ENCODE data around the gene SMIM26. TPM values are rescaled to one million over a fixed set of nuclear protein-coding genes. Genes with fewer than 3 reads are reported as not detected.

SMIM26 gene
- total and polyA plus RNA-seq, 2 of the 13 experiments (the other 11 are each of a cell fraction or from before 2014, with no cell fraction given), result 214 to 249 TPM

- TF ChIP-seq SNAPC4 (CRISPR knock-in tag; IDR thresholded peaks at IDR 0.05) (no peak), RXRA (CRISPR knock-in tag; IDR thresholded peaks at IDR 0.05) (no peak), ZNF609 (CRISPR knock-in tag; IDR thresholded peaks at IDR 0.05; ENCODE audit: borderline replicate concordance) (no peak), MTF1 (CRISPR knock-in tag; IDR thresholded peaks at IDR 0.05) (no peak), ZNF331 (CRISPR knock-in tag; IDR thresholded peaks at IDR 0.05) (no peak), POLR2AphosphoS5 (IDR thresholded peaks at IDR 0.05; ENCODE audit: low read depth, low read length) (no peak), ZNF549 (CRISPR knock-in tag; IDR thresholded peaks at IDR 0.05) (no peak), SP4 (CRISPR knock-in tag; IDR thresholded peaks at IDR 0.05) (no peak; the same call in 1 of the 2 replicates), MIER3 (CRISPR knock-in tag; IDR thresholded peaks at IDR 0.05; ENCODE audit: borderline replicate concordance) (no peak), ZBED4 (CRISPR knock-in tag; IDR thresholded peaks at IDR 0.05; ENCODE audit: borderline replicate concordance) (no peak), SIX1 (CRISPR knock-in tag; IDR thresholded peaks at IDR 0.05; ENCODE audit: borderline replicate concordance) (no peak)
- TF ChIP-seq, protein P1, sequence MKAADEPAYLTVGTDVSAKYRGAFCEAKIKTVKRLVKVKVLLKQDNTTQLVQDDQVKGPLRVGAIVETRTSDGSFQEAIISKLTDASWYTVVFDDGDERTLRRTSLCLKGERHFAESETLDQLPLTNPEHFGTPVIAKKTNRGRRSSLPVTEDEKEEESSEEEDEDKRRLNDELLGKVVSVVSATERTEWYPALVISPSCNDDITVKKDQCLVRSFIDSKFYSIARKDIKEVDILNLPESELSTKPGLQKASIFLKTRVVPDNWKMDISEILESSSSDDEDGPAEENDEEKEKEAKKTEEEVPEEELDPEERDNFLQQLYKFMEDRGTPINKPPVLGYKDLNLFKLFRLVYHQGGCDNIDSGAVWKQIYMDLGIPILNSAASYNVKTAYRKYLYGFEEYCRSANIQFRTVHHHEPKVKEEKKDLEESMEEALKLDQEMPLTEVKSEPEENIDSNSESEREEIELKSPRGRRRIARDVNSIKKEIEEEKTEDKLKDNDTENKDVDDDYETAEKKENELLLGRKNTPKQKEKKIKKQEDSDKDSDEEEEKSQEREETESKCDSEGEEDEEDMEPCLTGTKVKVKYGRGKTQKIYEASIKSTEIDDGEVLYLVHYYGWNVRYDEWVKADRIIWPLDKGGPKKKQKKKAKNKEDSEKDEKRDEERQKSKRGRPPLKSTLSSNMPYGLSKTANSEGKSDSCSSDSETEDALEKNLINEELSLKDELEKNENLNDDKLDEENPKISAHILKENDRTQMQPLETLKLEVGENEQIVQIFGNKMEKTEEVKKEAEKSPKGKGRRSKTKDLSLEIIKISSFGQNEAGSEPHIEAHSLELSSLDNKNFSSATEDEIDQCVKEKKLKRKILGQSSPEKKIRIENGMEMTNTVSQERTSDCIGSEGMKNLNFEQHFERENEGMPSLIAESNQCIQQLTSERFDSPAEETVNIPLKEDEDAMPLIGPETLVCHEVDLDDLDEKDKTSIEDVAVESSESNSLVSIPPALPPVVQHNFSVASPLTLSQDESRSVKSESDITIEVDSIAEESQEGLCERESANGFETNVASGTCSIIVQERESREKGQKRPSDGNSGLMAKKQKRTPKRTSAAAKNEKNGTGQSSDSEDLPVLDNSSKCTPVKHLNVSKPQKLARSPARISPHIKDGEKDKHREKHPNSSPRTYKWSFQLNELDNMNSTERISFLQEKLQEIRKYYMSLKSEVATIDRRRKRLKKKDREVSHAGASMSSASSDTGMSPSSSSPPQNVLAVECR (CRISPR knock-in tag; IDR thresholded peaks at IDR 0.05; ENCODE audit: borderline replicate concordance), result no peak
Observed at GRCh38 chr20:18588574-18588933, 21.3 kb downstream of the SMIM26 start (continued).

Measured in HepG2 (cell line).